Tibial nerve (tissue), 4 donors: Measurements from ENCODE around the gene NGEF. TPM values are rescaled to one million over a fixed set of nuclear protein-coding genes. Genes with fewer than 3 reads are reported as not detected.

ENCODE experiments used
- DNase-seq, 2 donors: peaks; one replicate each; pipeline ENCODE4 v3.0.0-alpha.2; 2019; ENCODE audit warnings: low spot score in 2 of 2
- H3K27ac ChIP-seq, 4 donors: fragments of 200-600 bp; sonication (generic) in 3 of 4; one replicate each; pipeline ENCODE4 v1.5.1; 2017 to 2019; ENCODE audit warnings: mild to moderate bottlenecking in 1 of 4
- H3K27me3 ChIP-seq, 2 donors: fragments of 200-600 bp; sonication (generic) in 1 of 2; one replicate each; pipeline versions ENCODE4 v1.5.1 to v1.6.0; 2017 to 2019
- H3K36me3 ChIP-seq, 3 donors: fragments of 200-600 bp; sonication (generic); one replicate each; pipeline ENCODE4 v1.5.1; 2018 to 2019
- H3K4me1 ChIP-seq, 4 donors: fragments of 200-600 bp; sonication (generic) in 3 of 4; one replicate each; pipeline ENCODE4 v1.5.1; 2017 to 2019
- H3K4me3 ChIP-seq, 4 donors: fragments of 200-600 bp; sonication (generic) in 3 of 4; one replicate each; pipeline ENCODE4 v1.5.1; 2017 to 2019; ENCODE audit warnings: mild to moderate bottlenecking in 1 of 4, moderate library complexity in 1 of 4
- H3K9me3 ChIP-seq, 4 donors: fragments of 200-600 bp; sonication (generic) in 3 of 4; one replicate each; pipeline ENCODE4 v1.5.1; 2017 to 2019
- EP300 ChIP-seq, 2 donors: sonication (generic); formaldehyde crosslinking; IDR thresholded peaks; one replicate each; pipeline ENCODE4 v1.6.1; 2017; ENCODE audit warnings: antibody characterized with exemption in 2 of 2, mild to moderate bottlenecking in 1 of 2
- POLR2A ChIP-seq, 2 donors: fragments of 450-650 bp; IDR thresholded peaks; one replicate each; pipeline ENCODE4 v1.6.1; 2017; ENCODE audit warnings: antibody characterized with exemption in 2 of 2, mild to moderate bottlenecking in 2 of 2, moderate library complexity in 2 of 2
- WGBS, 2 donors: methylation state at CpG; one replicate each; pipeline ENCODE4 v1.1.5; 2018; 5-methylcytosine and 5-hydroxymethylcytosine counted together
- total RNA-seq, 4 donors: library from RNA; depleted of rRNA; stranded (reverse); fragments of >200 nt; gene quantifications; one replicate each; pipeline ENCODE4 v1.1.0, GENCODE V29; 2016
- TF ChIP-seq, protein P1 (sequence below), 5 experiments: fragments of 200-600 bp in 3 of 5; fragments of 450-650 bp in 2 of 5; sonication (generic) in 3 of 5; IDR thresholded peaks; one replicate each; pipeline ENCODE4 v1.5.1; 2016 to 2019; ENCODE audit warnings: antibody characterized with exemption in 5 of 5, mild to moderate bottlenecking in 3 of 5, moderate library complexity in 2 of 5

Gene NGEF
- total RNA-seq, 4 donors from 2014 or later: 12.9 to 47.6 (median 22.7) TPM

DNA sequence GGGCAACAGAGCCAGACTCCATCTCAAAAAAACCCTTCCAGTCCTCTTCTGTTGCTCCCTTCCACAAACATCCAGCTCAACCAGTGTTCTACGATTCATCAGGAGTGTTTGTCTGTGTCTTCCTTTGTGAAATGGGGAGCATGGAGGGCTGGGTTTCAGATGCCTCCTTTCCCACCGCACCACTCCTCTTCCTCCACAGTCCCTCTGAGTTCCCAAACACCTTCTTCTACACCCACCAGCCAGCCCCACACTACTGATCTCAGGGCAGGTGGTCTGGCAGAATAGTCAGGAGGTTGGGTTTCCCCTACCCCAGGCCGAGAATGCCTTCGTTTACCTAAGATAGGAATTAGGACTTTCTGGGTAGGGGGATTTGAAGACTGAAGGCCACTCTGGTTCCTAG is 36.9 kb downstream of the NGEF start:
- TF ChIP-seq POLR2A (IDR thresholded peaks at IDR 0.05) (no peak), EP300 (IDR thresholded peaks at IDR 0.05) (no peak)
- TF ChIP-seq, protein P1, sequence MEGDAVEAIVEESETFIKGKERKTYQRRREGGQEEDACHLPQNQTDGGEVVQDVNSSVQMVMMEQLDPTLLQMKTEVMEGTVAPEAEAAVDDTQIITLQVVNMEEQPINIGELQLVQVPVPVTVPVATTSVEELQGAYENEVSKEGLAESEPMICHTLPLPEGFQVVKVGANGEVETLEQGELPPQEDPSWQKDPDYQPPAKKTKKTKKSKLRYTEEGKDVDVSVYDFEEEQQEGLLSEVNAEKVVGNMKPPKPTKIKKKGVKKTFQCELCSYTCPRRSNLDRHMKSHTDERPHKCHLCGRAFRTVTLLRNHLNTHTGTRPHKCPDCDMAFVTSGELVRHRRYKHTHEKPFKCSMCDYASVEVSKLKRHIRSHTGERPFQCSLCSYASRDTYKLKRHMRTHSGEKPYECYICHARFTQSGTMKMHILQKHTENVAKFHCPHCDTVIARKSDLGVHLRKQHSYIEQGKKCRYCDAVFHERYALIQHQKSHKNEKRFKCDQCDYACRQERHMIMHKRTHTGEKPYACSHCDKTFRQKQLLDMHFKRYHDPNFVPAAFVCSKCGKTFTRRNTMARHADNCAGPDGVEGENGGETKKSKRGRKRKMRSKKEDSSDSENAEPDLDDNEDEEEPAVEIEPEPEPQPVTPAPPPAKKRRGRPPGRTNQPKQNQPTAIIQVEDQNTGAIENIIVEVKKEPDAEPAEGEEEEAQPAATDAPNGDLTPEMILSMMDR (IDR thresholded peaks at IDR 0.05): no peak
- no peak for DNase-seq
- no peaks in the 10 kb centered on the region for H3K27me3 ChIP-seq
- H3K27ac ChIP-seq: no peak overlapping the region
- H3K4me1 ChIP-seq: no peaks in the 10 kb centered on the region
- H3K9me3 ChIP-seq: peaks cover 0 to 5% (median 0%) of the 10 kb centered on the region in 4 donors
- H3K4me3 ChIP-seq: no peak overlapping the region
- 93 to 96% methylated on average over 4 of the region's 4 CpGs for WGBS, 2 donors
- H3K36me3 ChIP-seq: no peaks in the 10 kb centered on the region

DNA sequence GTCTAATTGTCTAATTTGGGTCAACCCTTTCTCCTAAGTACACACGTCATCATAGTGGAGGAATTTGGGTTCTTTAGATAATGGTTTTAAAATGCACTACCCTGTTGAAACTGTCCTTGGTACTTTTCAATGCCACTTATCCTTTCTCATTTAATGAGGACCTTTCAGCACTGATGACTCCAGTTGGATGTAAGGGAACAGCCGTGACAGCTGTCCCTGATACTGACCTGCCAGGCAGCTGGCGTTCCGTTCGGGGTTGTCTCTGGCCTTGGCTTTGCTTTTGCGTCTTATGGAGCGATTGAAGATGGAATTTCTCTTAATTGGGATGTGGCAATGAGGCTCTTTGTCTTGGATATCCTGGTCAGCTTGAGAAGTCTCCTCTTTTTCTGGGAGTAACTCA is 38.7 kb downstream of the NGEF start:
- 81 to 83% methylated on average over 7 of the region's 7 CpGs for WGBS, 2 donors
- no peak overlapping the region for H3K4me3 ChIP-seq
- H3K36me3 ChIP-seq: no peaks in the 10 kb centered on the region
- H3K27me3 ChIP-seq: no peaks in the 10 kb centered on the region
- no peak for DNase-seq
- H3K9me3 ChIP-seq: peaks cover 0 to 5% (median 0%) of the 10 kb centered on the region in 4 donors
- H3K27ac ChIP-seq: no peak overlapping the region
- TF ChIP-seq, protein P1 (IDR thresholded peaks at IDR 0.05): no peak
- TF ChIP-seq EP300 (IDR thresholded peaks at IDR 0.05) (no peak), POLR2A (IDR thresholded peaks at IDR 0.05) (no peak)
- no peaks in the 10 kb centered on the region for H3K4me1 ChIP-seq

DNA sequence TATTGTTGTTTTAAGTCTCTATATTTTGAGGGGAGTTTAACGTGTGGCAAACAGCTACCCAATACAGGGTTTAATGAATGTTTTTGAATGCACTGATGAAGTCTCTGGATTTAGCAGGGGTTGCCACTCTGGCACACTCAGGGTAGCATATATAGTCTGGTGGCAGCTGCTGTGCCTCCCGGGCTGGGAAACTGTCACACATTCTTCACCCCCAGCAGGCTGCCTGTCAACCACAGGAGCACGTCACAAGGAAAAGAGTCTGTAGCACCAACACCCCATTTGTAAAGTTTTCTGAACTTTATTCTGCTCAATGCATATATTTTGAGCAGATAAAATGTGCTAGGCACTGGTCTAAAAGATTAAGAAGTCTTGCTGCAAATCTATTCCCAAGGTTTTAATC is 39.3 kb downstream of the NGEF start:
- H3K9me3 ChIP-seq: peaks cover 0 to 5% (median 0%) of the 10 kb centered on the region in 4 donors
- no peak overlapping the region for H3K27ac ChIP-seq
- no peaks in the 10 kb centered on the region for H3K27me3 ChIP-seq
- H3K4me3 ChIP-seq: no peak overlapping the region
- no peaks in the 10 kb centered on the region for H3K36me3 ChIP-seq
- no peaks in the 10 kb centered on the region for H3K4me1 ChIP-seq
- TF ChIP-seq, protein P1 (IDR thresholded peaks at IDR 0.05): no peak
- TF ChIP-seq POLR2A (IDR thresholded peaks at IDR 0.05) (no peak), EP300 (IDR thresholded peaks at IDR 0.05) (no peak)
- no peak for DNase-seq
- 70 to 92% methylated on average over 3 of the region's 3 CpGs for WGBS, 2 donors

DNA sequence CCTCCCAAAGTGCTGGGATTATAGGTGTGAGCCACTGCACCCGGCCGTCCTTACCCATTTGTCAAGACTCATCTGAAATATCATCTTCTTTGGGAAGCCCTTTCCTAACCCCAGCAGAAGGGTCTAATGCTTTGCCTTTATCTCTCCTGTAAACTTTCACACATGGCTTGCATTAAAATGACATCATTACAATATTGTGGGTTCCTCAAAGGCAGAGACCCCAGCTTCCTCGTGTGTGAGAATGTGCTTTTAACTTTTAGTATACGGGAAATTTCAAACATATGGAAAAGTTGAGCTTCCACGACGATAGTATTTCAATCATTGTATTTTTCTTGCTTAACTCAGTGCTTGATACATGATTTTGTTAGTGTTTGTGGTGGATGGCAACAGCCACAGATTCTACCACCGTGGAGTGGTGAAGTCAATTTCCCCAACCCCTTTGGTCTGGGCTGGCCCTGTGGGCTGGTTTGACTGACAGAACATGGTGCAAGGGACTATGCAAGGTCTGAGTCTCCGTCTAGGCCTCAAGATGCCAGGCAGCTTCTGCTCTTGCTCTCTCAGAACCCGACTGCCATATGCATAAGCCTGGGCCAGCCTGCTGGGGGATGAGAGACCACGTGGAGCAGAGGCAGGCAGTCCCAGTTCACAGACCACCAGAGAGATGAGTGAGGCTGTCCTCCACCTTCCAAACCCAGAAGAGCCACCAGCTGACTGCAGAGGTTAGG is 39.9 kb downstream of the NGEF start:
- no peak overlapping the region for H3K4me3 ChIP-seq
- H3K36me3 ChIP-seq: no peaks in the 10 kb centered on the region
- no peak for TF ChIP-seq EP300 (IDR thresholded peaks at IDR 0.05)
- TF ChIP-seq POLR2A (IDR thresholded peaks at IDR 0.05): no peak
- TF ChIP-seq, protein P1 (IDR thresholded peaks at IDR 0.05): no peak
- WGBS, 2 donors: 68 to 76% methylated on average over 10 of the region's 10 CpGs
- H3K27me3 ChIP-seq: no peaks in the 10 kb centered on the region
- H3K9me3 ChIP-seq: peaks cover 0 to 5% (median 0%) of the 10 kb centered on the region in 4 donors
- no peak overlapping the region for H3K27ac ChIP-seq
- H3K4me1 ChIP-seq: no peaks in the 10 kb centered on the region
- no peak for DNase-seq

DNA sequence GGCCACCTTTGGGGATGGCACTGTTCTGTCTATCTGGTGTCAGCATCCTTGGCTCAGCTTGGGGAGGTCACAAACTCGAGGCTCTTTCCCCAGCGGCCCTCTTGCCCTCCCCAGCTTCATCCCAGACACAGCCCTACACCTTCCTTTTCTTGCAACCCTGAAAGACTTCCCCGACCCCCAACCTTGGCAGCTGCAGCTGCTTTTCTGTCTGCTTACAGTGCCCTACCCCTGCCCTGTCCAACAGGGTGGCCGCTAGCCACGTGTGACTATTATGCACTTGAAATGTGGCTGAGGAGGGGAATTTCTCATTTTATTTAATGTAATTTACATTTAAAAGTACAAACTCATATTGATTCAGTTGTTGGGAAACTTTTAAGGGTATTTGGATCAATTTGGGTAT is 41.3 kb downstream of the NGEF start:
- 58 to 65% methylated on average over 5 of the region's 5 CpGs for WGBS, 2 donors
- H3K27ac ChIP-seq: no peak overlapping the region
- no peak for TF ChIP-seq POLR2A (IDR thresholded peaks at IDR 0.05)
- TF ChIP-seq, protein P1 (IDR thresholded peaks at IDR 0.05): no peak
- TF ChIP-seq EP300 (IDR thresholded peaks at IDR 0.05): no peak
- H3K9me3 ChIP-seq: peaks cover 0 to 5% (median 0%) of the 10 kb centered on the region in 4 donors
- no peaks in the 10 kb centered on the region for H3K4me1 ChIP-seq
- H3K4me3 ChIP-seq: no peak overlapping the region
- no peaks in the 10 kb centered on the region for H3K36me3 ChIP-seq
- no peaks in the 10 kb centered on the region for H3K27me3 ChIP-seq
- DNase-seq: no peak
